ENCODE results near the gene GRIN2A.

GRCh38 chr16:9976601-9977000 is 205.6 kb downstream of the GRIN2A start:
- TF ChIP-seq, protein P1, sequence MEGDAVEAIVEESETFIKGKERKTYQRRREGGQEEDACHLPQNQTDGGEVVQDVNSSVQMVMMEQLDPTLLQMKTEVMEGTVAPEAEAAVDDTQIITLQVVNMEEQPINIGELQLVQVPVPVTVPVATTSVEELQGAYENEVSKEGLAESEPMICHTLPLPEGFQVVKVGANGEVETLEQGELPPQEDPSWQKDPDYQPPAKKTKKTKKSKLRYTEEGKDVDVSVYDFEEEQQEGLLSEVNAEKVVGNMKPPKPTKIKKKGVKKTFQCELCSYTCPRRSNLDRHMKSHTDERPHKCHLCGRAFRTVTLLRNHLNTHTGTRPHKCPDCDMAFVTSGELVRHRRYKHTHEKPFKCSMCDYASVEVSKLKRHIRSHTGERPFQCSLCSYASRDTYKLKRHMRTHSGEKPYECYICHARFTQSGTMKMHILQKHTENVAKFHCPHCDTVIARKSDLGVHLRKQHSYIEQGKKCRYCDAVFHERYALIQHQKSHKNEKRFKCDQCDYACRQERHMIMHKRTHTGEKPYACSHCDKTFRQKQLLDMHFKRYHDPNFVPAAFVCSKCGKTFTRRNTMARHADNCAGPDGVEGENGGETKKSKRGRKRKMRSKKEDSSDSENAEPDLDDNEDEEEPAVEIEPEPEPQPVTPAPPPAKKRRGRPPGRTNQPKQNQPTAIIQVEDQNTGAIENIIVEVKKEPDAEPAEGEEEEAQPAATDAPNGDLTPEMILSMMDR (IDR thresholded peaks at IDR 0.05) = no peak
- no peak for TF ChIP-seq POLR2A (IDR thresholded peaks at IDR 0.05)
